DLD1 (cell line): Measurements from ENCODE around the gene DBH.

Experiments
- in situ Hi-C: cut with HindIII; loops from 2 replicates; pipeline ENCODE4 v1.10.0; 2017; ENCODE audit warnings: low sequenced_read_pairs

DBH gene

GRCh38 chr9:133693703-133694529, 57.8 kb downstream of the DBH start:
- in situ Hi-C loops: no loop called here

- in situ Hi-C loops: no loop called here
Measured at GRCh38 chr9:133694686-133695085, 58.5 kb downstream of the DBH start.

- in situ Hi-C loops: no loop called here
Measured at GRCh38 chr9:133696071-133696472, 59.9 kb downstream of the DBH start.

GRCh38 chr9:133699546-133699945, 63.4 kb downstream of the DBH start:
- in situ Hi-C loops: no loop called here

GRCh38 chr9:133700819-133701320, 64.7 kb downstream of the DBH start:
- in situ Hi-C loops: no loop called here

GRCh38 chr9:133701321-133701980, 65.3 kb downstream of the DBH start:
- in situ Hi-C loops: no loop called here

- in situ Hi-C loops: no loop called here
Measured at GRCh38 chr9:133701981-133702797, 66.0 kb downstream of the DBH start.

- in situ Hi-C loops: no loop called here
Measured at GRCh38 chr9:133702798-133703590, 66.8 kb downstream of the DBH start.

GRCh38 chr9:133703591-133704399, 67.6 kb downstream of the DBH start:
- in situ Hi-C loops: no loop called here

GRCh38 chr9:133704711-133705181, 68.6 kb downstream of the DBH start:
- in situ Hi-C loops: no loop called here

- in situ Hi-C loops: no loop called here
Measured at GRCh38 chr9:133705576-133705975, 69.4 kb downstream of the DBH start.

GRCh38 chr9:133706307-133707050, 70.3 kb downstream of the DBH start:
- in situ Hi-C loops: no loop called here

- in situ Hi-C loops: no loop called here
Measured at GRCh38 chr9:133707065-133707762, 71.1 kb downstream of the DBH start.

- in situ Hi-C loops: no loop called here
Measured at GRCh38 chr9:133707763-133708245, 71.6 kb downstream of the DBH start.

GRCh38 chr9:133708246-133709014, 72.3 kb downstream of the DBH start:
- in situ Hi-C loops: no loop called here
